Left ventricle myocardium superior (tissue), 1 donor: ENCODE measurements around the gene ELOVL3. TPM values are rescaled to one million over a fixed set of nuclear protein-coding genes. Genes with fewer than 3 reads are reported as not detected.
"Not testable (repeated sequence)": the region's sequence is repeated elsewhere in the genome, so short reads cannot be mapped to it uniquely, and the experiment has no call there.

Source experiments
- ATAC-seq: fragments of 200-7000 bp; cut with Tn5 transposase; one replicate; pipeline ENCODE4 v1.9.1; 2020; ENCODE audit warnings: mild to moderate bottlenecking, moderate library complexity
- DNase-seq: peaks from one replicate; pipeline ENCODE4 v3.0.0-alpha.2; 2020
- intact Hi-C: fragments of 100-400 bp; cut with micrococcal nuclease; formaldehyde crosslinking; loops from one replicate; pipeline ENCODE4 v1.11.0; 2022
- total RNA-seq: library from RNA; stranded (reverse); fragmentation: NEBNext Ultra II Directional; extraction: Animal tissue kit (Norgen Biotek cat#: 25700); gene quantifications from one replicate; pipeline ENCODE4 v1.2.1, GENCODE V29; 2021
- donor health status: DM: no; HTN: yes; CAD: no; lungs with severe emphysema.

ELOVL3 gene
- total RNA-seq, 1 donor from 2014 or later = not detected

- peak; percentile 84 for ATAC-seq
- intact Hi-C loops = no loop called here
Observed at GRCh38 chr10:102245082-102245931, 19.2 kb downstream of the ELOVL3 start, which contains the start of gene GBF1. Gene GBF1, plus strand, starts transcription at chr10:102245532. Its CDS starts 13,407 bp downstream, at chr10:102258939.

DNA sequence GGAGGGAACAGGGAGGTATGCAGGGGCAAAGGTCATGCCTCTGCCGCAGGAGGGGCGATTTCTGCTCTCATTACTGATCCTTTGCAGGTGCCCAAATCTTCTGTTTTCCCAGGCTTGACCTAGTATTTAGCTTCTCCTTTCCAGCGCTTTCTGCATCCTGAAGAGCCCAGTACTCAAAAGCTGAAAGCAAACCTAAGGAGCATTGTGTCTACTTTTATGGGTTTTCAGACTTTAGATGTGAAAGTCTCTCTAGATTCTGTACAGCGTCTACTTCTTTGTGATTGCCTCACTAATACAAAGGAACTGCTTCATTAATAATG is 19.8 kb downstream of the ELOVL3 start:
- intact Hi-C loops = no loop called here
- ATAC-seq (no peak), DNase-seq (no peak)

More at GRCh38 chr10:102245082-102245931, 19.2 kb downstream of the ELOVL3 start, which contains the start of gene GBF1:
- DNase-seq = peak; percentile 94

DNA sequence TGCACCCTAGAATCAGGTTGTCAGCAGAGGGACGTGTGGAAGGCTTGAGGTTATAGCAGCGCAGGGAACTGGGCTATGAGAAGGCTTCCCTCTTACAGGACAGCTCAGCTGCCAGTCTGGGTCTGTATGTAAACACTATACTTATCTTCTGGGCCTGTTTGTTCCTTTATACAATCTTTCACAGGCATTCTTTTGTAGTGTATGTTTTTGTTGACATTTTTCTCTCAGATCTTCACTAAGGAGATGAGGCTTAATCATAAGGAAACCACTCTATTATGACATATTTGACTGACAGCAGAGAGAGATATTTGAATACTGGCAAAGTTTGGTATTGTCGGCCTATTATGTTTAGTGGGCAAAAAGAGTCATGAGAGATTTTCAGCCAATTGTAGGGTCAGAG is 20.2 kb downstream of the ELOVL3 start:
- DNase-seq = no peak
- intact Hi-C loops = no loop called here

GRCh38 chr10:102247734-102248133 is 21.6 kb downstream of the ELOVL3 start:
- DNase-seq (no peak), ATAC-seq (peak; percentile 6)
- intact Hi-C loops = no loop called here

More for the DNA sequence above, 20.2 kb downstream of the ELOVL3 start:
- ATAC-seq = no peak

GRCh38 chr10:102252508-102252907 is 26.4 kb downstream of the ELOVL3 start:
- DNase-seq, intact Hi-C loops, ATAC-seq: not testable (repeated sequence)

- intact Hi-C loops = no loop called here
- ATAC-seq (no peak), DNase-seq (no peak)
Observed at GRCh38 chr10:102254426-102254825, 28.3 kb downstream of the ELOVL3 start.

- DNase-seq (no peak), ATAC-seq (no peak)
- intact Hi-C loops = no loop called here
Observed at GRCh38 chr10:102255404-102255803, 29.3 kb downstream of the ELOVL3 start.

DNA sequence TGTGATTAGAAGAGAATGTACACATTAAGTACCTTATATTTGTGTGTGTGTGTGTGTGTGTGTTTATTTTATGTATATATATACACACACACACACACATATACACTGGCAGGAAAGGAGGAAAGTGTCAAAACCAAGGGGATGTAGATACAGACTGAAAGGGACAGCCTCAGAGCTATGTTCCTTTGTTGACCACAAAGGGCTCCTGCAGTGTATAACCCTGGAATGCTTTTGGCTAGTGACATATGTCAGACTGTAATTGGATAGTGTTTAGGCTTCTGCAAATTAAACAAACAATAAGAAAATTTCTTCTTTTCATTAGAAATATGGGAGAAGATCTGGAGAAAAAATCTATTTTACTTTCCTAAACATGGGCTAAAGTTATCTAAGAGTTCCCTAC is 35.1 kb downstream of the ELOVL3 start:
- no peak for DNase-seq
- intact Hi-C loops = no loop called here
- ATAC-seq = no peak

GRCh38 chr10:102261842-102262241 is 35.7 kb downstream of the ELOVL3 start:
- intact Hi-C loops = no loop called here
- no peak for DNase-seq
- ATAC-seq = no peak

DNA sequence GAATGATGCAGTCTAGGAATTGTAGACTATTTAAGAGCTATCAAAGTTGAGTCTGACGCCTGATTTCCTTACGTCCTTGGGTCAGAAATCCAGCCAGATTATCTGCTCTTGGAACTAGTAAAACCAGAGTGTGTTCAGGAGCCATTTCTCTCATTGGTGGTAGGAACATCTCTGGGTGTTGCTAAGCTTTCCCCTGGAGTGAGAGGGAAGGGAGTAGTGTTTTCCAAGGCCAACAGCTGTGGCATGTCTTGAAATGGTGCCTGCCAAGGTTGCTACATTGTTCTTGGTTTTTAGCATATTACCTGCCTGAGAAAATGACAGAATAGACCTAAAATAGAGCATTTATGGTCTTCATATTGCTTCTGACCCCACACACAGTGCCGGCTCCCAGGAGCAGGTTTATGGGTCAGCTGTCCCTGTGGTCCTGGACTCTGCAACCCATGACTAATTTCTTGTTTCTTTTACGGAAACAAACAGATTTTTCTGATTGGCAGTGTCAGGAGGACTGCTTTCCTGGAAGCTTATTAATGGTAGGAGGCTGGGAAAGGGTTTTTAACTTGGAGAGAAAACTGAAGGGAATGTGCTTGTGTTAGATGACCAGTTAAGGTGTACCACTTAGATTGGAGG is 36.8 kb downstream of the ELOVL3 start:
- ATAC-seq = peak; percentile 47
- no peak for DNase-seq
- intact Hi-C loops = no loop called here

GRCh38 chr10:102264371-102264770 is 38.3 kb downstream of the ELOVL3 start:
- ATAC-seq (no peak), DNase-seq (no peak)
- intact Hi-C loops = no loop called here

- ATAC-seq = no peak
- DNase-seq = no peak
- intact Hi-C loops = no loop called here
Observed at GRCh38 chr10:102266670-102267069, 40.6 kb downstream of the ELOVL3 start.

DNA sequence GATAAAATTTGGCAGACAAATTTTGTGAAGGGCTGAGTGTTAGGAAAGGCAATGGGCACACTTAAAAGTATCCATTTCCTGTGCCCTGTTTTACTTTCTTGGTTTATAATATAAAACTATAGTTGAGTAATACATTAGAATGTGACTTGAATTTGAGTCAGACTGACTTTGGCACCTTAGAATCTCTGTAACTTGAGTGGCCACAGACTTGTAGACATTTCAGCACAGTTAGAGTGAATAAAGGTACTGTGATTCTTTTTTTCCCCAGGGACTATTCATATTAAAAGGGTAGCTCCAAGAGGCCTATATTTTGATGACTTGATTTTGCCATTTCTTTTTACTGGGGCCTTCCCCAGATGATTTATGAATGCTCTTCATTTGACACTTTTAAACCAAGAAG is 41.6 kb downstream of the ELOVL3 start:
- ATAC-seq = no peak
- intact Hi-C loops = no loop called here

DNA sequence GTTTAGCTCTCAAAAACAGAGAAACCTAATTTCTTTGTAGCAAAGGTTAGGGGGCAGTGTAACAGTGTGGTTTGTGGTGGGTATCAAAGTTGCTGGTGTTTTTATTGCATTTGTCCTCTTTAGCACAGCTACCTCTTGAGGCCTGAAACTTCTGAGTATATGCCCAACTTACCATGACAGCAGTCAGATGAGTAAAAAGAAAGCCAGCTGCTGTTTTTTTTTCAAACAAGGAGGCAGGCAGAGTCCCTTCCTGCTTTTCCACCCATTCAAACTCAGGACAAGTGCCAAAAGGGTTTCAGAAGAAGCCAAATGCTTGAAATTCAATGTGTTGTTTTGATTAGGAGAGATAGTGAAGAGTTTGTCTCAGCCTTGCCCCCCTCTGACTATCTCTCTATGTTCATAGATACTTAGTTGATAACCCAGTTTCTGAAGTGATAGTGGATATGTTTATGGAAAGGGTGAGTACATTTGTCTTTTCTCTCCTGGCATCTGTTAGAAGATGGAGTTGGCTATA is 42.3 kb downstream of the ELOVL3 start:
- intact Hi-C loops = no loop called here
- ATAC-seq (peak; percentile 19), DNase-seq (no peak)

More for the DNA sequence above, 41.6 kb downstream of the ELOVL3 start:
- no peak for DNase-seq

DNA sequence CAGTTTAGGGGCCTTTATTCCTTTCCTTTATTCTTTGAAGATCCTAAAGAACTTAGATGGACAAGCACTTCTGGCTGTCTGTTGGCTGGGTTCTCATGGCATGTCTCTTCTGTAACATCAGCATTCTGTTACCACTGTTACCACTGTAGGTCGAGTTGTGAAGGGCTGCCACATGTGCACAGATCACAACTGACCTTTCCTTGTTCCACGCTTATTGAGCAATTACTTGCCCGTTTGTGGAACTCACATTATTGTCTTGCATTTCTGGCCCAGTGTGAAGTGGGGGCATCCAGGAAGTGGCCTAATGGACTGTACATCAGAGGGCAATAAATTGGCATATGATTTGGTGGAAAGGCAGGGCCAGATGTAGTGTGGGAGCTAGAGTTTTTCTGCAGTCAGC is 42.9 kb downstream of the ELOVL3 start:
- peak; percentile 21 for ATAC-seq
- intact Hi-C loops = no loop called here

GRCh38 chr10:102274062-102274461 is 48.0 kb downstream of the ELOVL3 start:
- intact Hi-C loops = no loop called here
- DNase-seq (no peak), ATAC-seq (peak; percentile 47)

More for the DNA sequence above, 42.9 kb downstream of the ELOVL3 start:
- no peak for DNase-seq

- intact Hi-C loops = no loop called here
- DNase-seq = no peak
- no peak for ATAC-seq
Observed at GRCh38 chr10:102275343-102275742, 49.2 kb downstream of the ELOVL3 start.

- intact Hi-C loops = no loop called here
- no peak for ATAC-seq
Observed at GRCh38 chr10:102279104-102279503, 53.0 kb downstream of the ELOVL3 start.

More at GRCh38 chr10:102279104-102279503, 53.0 kb downstream of the ELOVL3 start:
- DNase-seq = no peak
